Measurements from ENCODE around the gene GRM8. TPM values are rescaled to one million over a fixed set of nuclear protein-coding genes. Genes with fewer than 3 reads are reported as not detected.
"Not testable (repeated sequence)": the region's sequence is repeated elsewhere in the genome, so short reads cannot be mapped to it uniquely, and the experiment has no call there.

GRM8 gene
- total and polyA plus RNA-seq, 2 donors, result 0.27 to 0.38 TPM

DNA sequence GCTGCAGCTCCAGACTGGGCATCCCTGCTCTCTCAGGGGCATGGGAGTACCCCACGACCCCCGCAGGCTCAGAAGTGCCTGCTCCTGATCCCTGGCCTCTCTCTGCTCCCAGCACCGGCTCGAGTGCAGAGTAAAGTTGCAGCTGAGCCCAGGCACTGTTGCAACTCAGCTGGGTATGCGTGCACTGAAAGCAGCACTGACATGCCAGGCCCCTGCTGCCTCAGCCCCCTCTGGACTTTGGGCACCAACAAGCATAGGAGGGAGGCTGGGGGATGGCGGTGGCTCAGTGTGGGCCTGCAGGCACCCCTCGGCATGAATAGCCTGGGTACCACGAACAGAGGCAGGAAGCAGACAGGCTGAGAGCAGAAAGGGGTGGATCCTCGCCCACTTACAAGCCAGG lies 295.3 kb downstream of the GRM8 start:
- H3K9me3 ChIP-seq (ENCODE audit: control insufficient read depth in 2 of 2, insufficient read depth in 1 of 2, low read length in 1 of 2), result peaks cover 0 to 3% of the 10 kb centered on the region in 2 donors
- no peak overlapping the region for H3K27ac ChIP-seq (ENCODE audit: low read depth in 1 of 2, low read length in 1 of 2)
- whole genome bisulfite sequencing, result 88% methylated on average over 9 of the region's 9 CpGs
- H3K27me3 ChIP-seq (ENCODE audit: control insufficient read depth in 2 of 2, insufficient read depth in 1 of 2, low read length in 1 of 2), result no peaks in the 10 kb centered on the region
- H3K36me3 ChIP-seq (ENCODE audit: control insufficient read depth in 2 of 2, insufficient read depth in 2 of 2, low read length in 1 of 2), result no peaks in the 10 kb centered on the region
- DNase-seq (ENCODE audit: low read depth in 6 of 9, low spot score in 9 of 9), result no peak
- H3K4me3 ChIP-seq (ENCODE audit: low read length in 2 of 2), result no peak overlapping the region
- no peaks in the 10 kb centered on the region for H3K4me1 ChIP-seq (ENCODE audit: control insufficient read depth in 2 of 2, insufficient read depth in 2 of 2, low read length in 2 of 2)

GRCh38 chr7:126953461-126953860 lies 299.3 kb downstream of the GRM8 start:
- no peak for DNase-seq (ENCODE audit: low read depth in 6 of 9, low spot score in 9 of 9)
- 46% methylated on average over 2 of the region's 2 CpGs for WGBS
- no peaks in the 10 kb centered on the region for H3K27me3 ChIP-seq (ENCODE audit: control insufficient read depth in 2 of 2, insufficient read depth in 1 of 2, low read length in 1 of 2)
- H3K9me3 ChIP-seq (ENCODE audit: control insufficient read depth in 2 of 2, insufficient read depth in 1 of 2, low read length in 1 of 2), result peaks cover 0 to 3% of the 10 kb centered on the region in 2 donors
- no peak overlapping the region for H3K27ac ChIP-seq (ENCODE audit: low read depth in 1 of 2, low read length in 1 of 2)
- no peak overlapping the region for H3K4me3 ChIP-seq (ENCODE audit: low read length in 2 of 2)
- H3K4me1 ChIP-seq (ENCODE audit: control insufficient read depth in 2 of 2, insufficient read depth in 2 of 2, low read length in 2 of 2), result no peaks in the 10 kb centered on the region
- H3K36me3 ChIP-seq (ENCODE audit: control insufficient read depth in 2 of 2, insufficient read depth in 2 of 2, low read length in 1 of 2), result no peaks in the 10 kb centered on the region

DNA sequence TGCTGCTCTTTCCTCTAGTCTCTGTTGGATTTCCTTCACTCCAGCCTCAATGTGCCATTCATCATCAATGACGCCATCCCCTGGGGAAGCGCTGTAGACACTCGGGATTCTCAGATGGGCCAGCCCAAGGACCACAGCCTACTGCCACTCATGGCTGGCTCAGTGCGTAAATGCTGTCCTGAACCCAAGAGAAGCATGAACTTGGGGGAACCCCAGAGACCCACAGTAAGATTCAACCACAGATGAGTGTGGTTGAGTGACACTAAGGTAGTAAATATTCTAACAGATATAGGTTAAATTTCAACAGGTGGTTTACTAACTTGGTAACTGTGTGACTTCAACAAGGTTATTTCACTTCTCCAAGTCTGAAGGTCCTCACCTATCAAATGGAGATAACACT lies 304.1 kb downstream of the GRM8 start:
- no peak for DNase-seq (ENCODE audit: low read depth in 6 of 9, low spot score in 9 of 9)
- Histone ChIP-seq H3K27me3 (ENCODE audit: control insufficient read depth in 2 of 2, insufficient read depth in 1 of 2, low read length in 1 of 2) (no peaks in the 10 kb centered on the region), H3K4me3 (ENCODE audit: low read length in 2 of 2) (no peak overlapping the region), H3K27ac (ENCODE audit: low read depth in 1 of 2, low read length in 1 of 2) (no peak overlapping the region), H3K4me1 (ENCODE audit: control insufficient read depth in 2 of 2, insufficient read depth in 2 of 2, low read length in 2 of 2) (no peaks in the 10 kb centered on the region), H3K36me3 (ENCODE audit: control insufficient read depth in 2 of 2, insufficient read depth in 2 of 2, low read length in 1 of 2) (no peaks in the 10 kb centered on the region), H3K9me3 (ENCODE audit: control insufficient read depth in 2 of 2, insufficient read depth in 1 of 2, low read length in 1 of 2) (no peaks in the 10 kb centered on the region)
- WGBS, result 93% methylated on average over 4 of the region's 4 CpGs

DNA sequence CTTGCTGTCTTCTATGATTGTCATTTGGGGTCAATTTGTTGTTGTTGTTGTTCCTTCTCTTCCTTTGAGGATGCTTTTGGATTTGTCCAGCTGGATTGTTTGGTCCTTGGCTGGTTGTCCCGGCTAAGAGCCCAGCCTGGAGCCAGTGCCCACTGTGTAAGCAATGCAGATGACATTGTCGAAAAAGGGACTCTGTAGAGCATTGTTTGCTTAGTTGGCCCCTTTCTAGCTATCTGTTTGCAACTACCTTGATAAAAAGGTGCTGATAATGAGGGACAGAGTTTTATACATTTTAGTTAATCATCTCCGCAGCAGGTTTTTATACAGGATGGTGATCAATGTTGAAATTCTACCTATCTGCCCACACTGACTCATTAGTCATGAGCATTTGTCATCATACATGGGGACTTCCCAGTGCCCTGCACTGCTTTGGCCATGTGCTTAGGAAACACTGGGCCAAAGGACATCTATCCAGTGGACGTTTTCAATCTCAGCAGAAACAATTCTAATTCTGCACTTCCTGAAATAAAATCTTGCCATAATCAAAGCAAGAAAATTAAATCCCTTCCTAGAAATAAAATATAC lies 311.9 kb downstream of the GRM8 start:
- H3K36me3 ChIP-seq (ENCODE audit: control insufficient read depth in 2 of 2, insufficient read depth in 2 of 2, low read length in 1 of 2), result no peaks in the 10 kb centered on the region
- no peak overlapping the region for H3K27ac ChIP-seq (ENCODE audit: low read depth in 1 of 2, low read length in 1 of 2)
- H3K9me3 ChIP-seq (ENCODE audit: control insufficient read depth in 2 of 2, insufficient read depth in 1 of 2, low read length in 1 of 2), result no peaks in the 10 kb centered on the region
- H3K27me3 ChIP-seq (ENCODE audit: control insufficient read depth in 2 of 2, insufficient read depth in 1 of 2, low read length in 1 of 2), result no peaks in the 10 kb centered on the region
- no peak overlapping the region for H3K4me3 ChIP-seq (ENCODE audit: low read length in 2 of 2)
- 87% methylated on average over 4 of the region's 4 CpGs for WGBS
- DNase-seq (ENCODE audit: low read depth in 6 of 9, low spot score in 9 of 9), result no peak
- H3K4me1 ChIP-seq (ENCODE audit: control insufficient read depth in 2 of 2, insufficient read depth in 2 of 2, low read length in 2 of 2), result no peaks in the 10 kb centered on the region

- Histone ChIP-seq H3K4me3 (ENCODE audit: low read length in 2 of 2) (no peak overlapping the region), H3K36me3 (ENCODE audit: control insufficient read depth in 2 of 2, insufficient read depth in 2 of 2, low read length in 1 of 2) (no peaks in the 10 kb centered on the region), H3K9me3 (ENCODE audit: control insufficient read depth in 2 of 2, insufficient read depth in 1 of 2, low read length in 1 of 2) (no peaks in the 10 kb centered on the region), H3K27ac (ENCODE audit: low read depth in 1 of 2, low read length in 1 of 2) (no peak overlapping the region), H3K4me1 (ENCODE audit: control insufficient read depth in 2 of 2, insufficient read depth in 2 of 2, low read length in 2 of 2) (no peaks in the 10 kb centered on the region), H3K27me3 (ENCODE audit: control insufficient read depth in 2 of 2, insufficient read depth in 1 of 2, low read length in 1 of 2) (no peaks in the 10 kb centered on the region)
- DNase-seq (ENCODE audit: low read depth in 6 of 9, low spot score in 9 of 9), result no peak
- WGBS, result 69% methylated on average over 2 of the region's 2 CpGs
Observed at GRCh38 chr7:126937171-126937570, 315.6 kb downstream of the GRM8 start.

DNA sequence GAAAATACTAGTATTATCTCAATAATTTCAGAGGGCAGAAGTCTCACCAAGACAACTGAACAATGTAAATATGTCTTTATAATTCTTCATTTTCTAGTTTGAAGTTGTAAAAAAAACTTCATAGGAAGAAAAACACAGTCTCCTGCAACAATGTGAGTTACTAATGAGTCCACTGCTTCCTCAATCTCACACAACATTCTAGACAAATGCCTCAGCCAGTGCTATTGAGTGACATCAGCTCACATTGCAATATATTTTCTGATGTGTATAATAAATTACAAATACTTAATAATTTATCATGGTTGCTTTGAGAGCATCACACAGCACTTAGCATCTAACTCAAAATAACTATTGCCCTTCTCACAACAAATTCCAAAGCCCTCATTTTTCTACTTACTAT lies 321.2 kb downstream of the GRM8 start:
- no peaks in the 10 kb centered on the region for H3K4me1 ChIP-seq (ENCODE audit: control insufficient read depth in 2 of 2, insufficient read depth in 2 of 2, low read length in 2 of 2)
- no peak overlapping the region for H3K4me3 ChIP-seq (ENCODE audit: low read length in 2 of 2)
- H3K27ac ChIP-seq (ENCODE audit: low read depth in 1 of 2, low read length in 1 of 2), result no peak overlapping the region
- no peaks in the 10 kb centered on the region for H3K36me3 ChIP-seq (ENCODE audit: control insufficient read depth in 2 of 2, insufficient read depth in 2 of 2, low read length in 1 of 2)
- DNase-seq (ENCODE audit: low read depth in 6 of 9, low spot score in 9 of 9), result no peak
- no peaks in the 10 kb centered on the region for H3K9me3 ChIP-seq (ENCODE audit: control insufficient read depth in 2 of 2, insufficient read depth in 1 of 2, low read length in 1 of 2)
- H3K27me3 ChIP-seq (ENCODE audit: control insufficient read depth in 2 of 2, insufficient read depth in 1 of 2, low read length in 1 of 2), result no peaks in the 10 kb centered on the region

DNA sequence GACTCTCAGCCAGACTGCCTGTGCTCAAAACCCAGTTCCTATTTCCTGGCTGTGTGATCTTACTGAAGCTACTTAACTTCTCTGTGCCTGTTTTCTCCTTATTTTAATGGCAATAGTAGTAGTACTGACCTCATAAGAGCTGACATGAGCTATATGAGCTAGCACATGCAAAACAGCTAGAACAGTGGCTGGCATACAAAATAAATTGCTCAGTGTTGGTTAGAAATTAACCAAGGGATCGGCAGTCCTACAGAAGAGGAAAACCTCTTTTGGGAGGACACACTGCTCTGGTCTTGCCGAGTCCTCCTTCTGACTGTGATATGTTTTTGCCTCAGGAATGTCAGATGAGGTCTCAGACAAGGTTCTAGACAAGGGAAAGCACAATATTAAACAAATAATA lies 322.6 kb downstream of the GRM8 start:
- WGBS, result 91% methylated on average over 2 of the region's 2 CpGs
- no peaks in the 10 kb centered on the region for H3K27me3 ChIP-seq (ENCODE audit: control insufficient read depth in 2 of 2, insufficient read depth in 1 of 2, low read length in 1 of 2)
- no peak overlapping the region for H3K27ac ChIP-seq (ENCODE audit: low read depth in 1 of 2, low read length in 1 of 2)
- no peaks in the 10 kb centered on the region for H3K9me3 ChIP-seq (ENCODE audit: control insufficient read depth in 2 of 2, insufficient read depth in 1 of 2, low read length in 1 of 2)
- no peak for DNase-seq (ENCODE audit: low read depth in 6 of 9, low spot score in 9 of 9)
- H3K4me1 ChIP-seq (ENCODE audit: control insufficient read depth in 2 of 2, insufficient read depth in 2 of 2, low read length in 2 of 2), result no peaks in the 10 kb centered on the region
- H3K4me3 ChIP-seq (ENCODE audit: low read length in 2 of 2), result no peak overlapping the region
- no peaks in the 10 kb centered on the region for H3K36me3 ChIP-seq (ENCODE audit: control insufficient read depth in 2 of 2, insufficient read depth in 2 of 2, low read length in 1 of 2)

GRCh38 chr7:126924477-126924876 lies 328.3 kb downstream of the GRM8 start:
- WGBS, result 65% methylated on average over 2 of the region's 2 CpGs
- H3K9me3 ChIP-seq (ENCODE audit: control insufficient read depth in 2 of 2, insufficient read depth in 1 of 2, low read length in 1 of 2), result no peaks in the 10 kb centered on the region
- no peaks in the 10 kb centered on the region for H3K4me1 ChIP-seq (ENCODE audit: control insufficient read depth in 2 of 2, insufficient read depth in 2 of 2, low read length in 2 of 2)
- H3K4me3 ChIP-seq (ENCODE audit: low read length in 2 of 2), result no peak overlapping the region
- no peak overlapping the region for H3K27ac ChIP-seq (ENCODE audit: low read depth in 1 of 2, low read length in 1 of 2)
- no peaks in the 10 kb centered on the region for H3K27me3 ChIP-seq (ENCODE audit: control insufficient read depth in 2 of 2, insufficient read depth in 1 of 2, low read length in 1 of 2)
- no peaks in the 10 kb centered on the region for H3K36me3 ChIP-seq (ENCODE audit: control insufficient read depth in 2 of 2, insufficient read depth in 2 of 2, low read length in 1 of 2)
- DNase-seq (ENCODE audit: low read depth in 6 of 9, low spot score in 9 of 9), result no peak

GRCh38 chr7:126911627-126912026 lies 341.1 kb downstream of the GRM8 start:
- H3K4me3 ChIP-seq (ENCODE audit: low read length in 2 of 2); DNase-seq (ENCODE audit: low read depth in 6 of 9, low spot score in 9 of 9); H3K9me3 ChIP-seq (ENCODE audit: control insufficient read depth in 2 of 2, insufficient read depth in 1 of 2, low read length in 1 of 2); H3K4me1 ChIP-seq (ENCODE audit: control insufficient read depth in 2 of 2, insufficient read depth in 2 of 2, low read length in 2 of 2); H3K27me3 ChIP-seq (ENCODE audit: control insufficient read depth in 2 of 2, insufficient read depth in 1 of 2, low read length in 1 of 2); H3K36me3 ChIP-seq (ENCODE audit: control insufficient read depth in 2 of 2, insufficient read depth in 2 of 2, low read length in 1 of 2); H3K27ac ChIP-seq (ENCODE audit: low read depth in 1 of 2, low read length in 1 of 2): not testable (repeated sequence)
- 95% methylated on average over 4 of the region's 4 CpGs for WGBS

DNA sequence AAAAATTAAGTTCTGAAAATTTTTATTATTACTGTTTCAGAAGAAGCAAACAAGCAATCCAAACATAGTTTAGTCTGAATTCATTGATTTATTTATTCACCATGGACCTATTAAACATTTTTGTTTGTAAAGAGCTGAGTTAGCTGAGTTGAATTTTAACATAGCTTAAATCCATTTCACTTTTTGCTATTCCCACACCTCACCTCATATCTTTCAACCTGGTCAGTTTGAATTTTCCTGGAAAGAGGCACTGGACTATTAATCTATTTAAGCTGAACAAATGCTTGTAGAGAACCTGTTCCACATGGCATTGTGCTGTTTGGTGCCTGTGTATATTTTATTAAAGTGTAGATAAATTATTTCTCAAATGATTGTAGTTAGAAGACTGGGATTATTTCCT lies 344.2 kb downstream of the GRM8 start:
- not testable (repeated sequence) for H3K9me3 ChIP-seq (ENCODE audit: control insufficient read depth in 2 of 2, insufficient read depth in 1 of 2, low read length in 1 of 2); H3K4me3 ChIP-seq (ENCODE audit: low read length in 2 of 2); H3K4me1 ChIP-seq (ENCODE audit: control insufficient read depth in 2 of 2, insufficient read depth in 2 of 2, low read length in 2 of 2); H3K27me3 ChIP-seq (ENCODE audit: control insufficient read depth in 2 of 2, insufficient read depth in 1 of 2, low read length in 1 of 2); DNase-seq (ENCODE audit: low read depth in 6 of 9, low spot score in 9 of 9); H3K27ac ChIP-seq (ENCODE audit: low read depth in 1 of 2, low read length in 1 of 2); H3K36me3 ChIP-seq (ENCODE audit: control insufficient read depth in 2 of 2, insufficient read depth in 2 of 2, low read length in 1 of 2)
